Activated T-helper 2 cell treated with anti-CD3 and anti-CD28 coated beads, Interferon-gamma antibody, Interleukin-2, Interleukin-4, amounts not matched to agents 10 μg/mL and 5 μg/mL and 100 μg/mL, durations not matched to agents 14 hours and 24 hours and 36 hours (primary cell): ENCODE measurements around the gene SPAM1. TPM values are rescaled to one million over a fixed set of nuclear protein-coding genes. Genes with fewer than 3 reads are reported as not detected.
"Not testable (repeated sequence)": the region's sequence is repeated elsewhere in the genome, so short reads cannot be mapped to it uniquely, and the experiment has no call there.

Experiments
- DNase-seq: peaks from one replicate; pipeline ENCODE4 v3.0.0; 2021; ENCODE audit warnings: low spot score
- H3K27ac Mint-ChIP-seq: one replicate; pipeline ENCODE4 v1.8.0; 2021; ENCODE audit warnings: mixed read lengths
- H3K27me3 Mint-ChIP-seq: one replicate; pipeline ENCODE4 v1.8.0; 2021; ENCODE audit warnings: low read depth, mixed read lengths
- H3K36me3 Mint-ChIP-seq: one replicate; pipeline ENCODE4 v1.8.0; 2021; ENCODE audit warnings: low read depth, mixed read lengths
- H3K4me1 Mint-ChIP-seq: one replicate; pipeline ENCODE4 v1.8.0; 2021; ENCODE audit warnings: low read depth, mixed read lengths
- H3K4me3 Mint-ChIP-seq: one replicate; pipeline ENCODE4 v1.8.0; 2021; ENCODE audit warnings: low read depth, mild to moderate bottlenecking, moderate library complexity, mixed read lengths
- H3K9me3 Mint-ChIP-seq: one replicate; pipeline ENCODE4 v1.8.0; 2021; ENCODE audit warnings: mixed read lengths
- intact Hi-C: fragments of 100-400 bp; cut with micrococcal nuclease; formaldehyde crosslinking; loops from one replicate; pipeline ENCODE4 v1.15.1; 2023
- total RNA-seq: library from RNA; stranded (reverse); gene quantifications from 2 replicates; pipeline ENCODE4 v1.2.3, GENCODE V29; 2022

Gene SPAM1
- not detected in 2 replicates for total RNA-seq

- intact Hi-C loops = no loop called here
- DNase-seq = no peak
- Mint-ChIP-seq H3K9me3 (no peaks in the 10 kb centered on the region), H3K27ac (no peak within 1 kb of the TSS), H3K27me3 (no peaks in the 10 kb centered on the region), H3K4me3 (no peak within 1 kb of the TSS), H3K36me3 (no peaks in the 10 kb centered on the region), H3K4me1 (no peaks in the 10 kb centered on the region)
These were observed at the start of gene SPAM1 for GRCh38 chr7:123924941-123925340. Gene SPAM1 (plus strand): TSS chr7:123925241. CDS start chr7:123953571, 28,330 bp downstream.

- intact Hi-C loops = no loop called here
- no peaks in the 10 kb centered on the region for H3K36me3 Mint-ChIP-seq
- H3K27me3 Mint-ChIP-seq = peaks cover 4% of the 10 kb centered on the region
- DNase-seq = no peak
- no peaks in the 10 kb centered on the region for H3K9me3 Mint-ChIP-seq
- no peak overlapping the region for H3K27ac Mint-ChIP-seq
- H3K4me3 Mint-ChIP-seq = no peak overlapping the region
- no peaks in the 10 kb centered on the region for H3K4me1 Mint-ChIP-seq
These were observed 48.3 kb upstream of the SPAM1 start for GRCh38 chr7:123876557-123877256.

- Mint-ChIP-seq H3K27ac (no peak overlapping the region), H3K4me1 (no peaks in the 10 kb centered on the region), H3K27me3 (no peaks in the 10 kb centered on the region), H3K4me3 (no peak overlapping the region), H3K36me3 (no peaks in the 10 kb centered on the region), H3K9me3 (no peaks in the 10 kb centered on the region)
- intact Hi-C loops = no loop called here
- DNase-seq = no peak
These were observed 45.4 kb upstream of the SPAM1 start for GRCh38 chr7:123879628-123880027.

GRCh38 chr7:123881300-123881699 lies 43.7 kb upstream of the SPAM1 start:
- H3K27ac Mint-ChIP-seq = no peak overlapping the region
- no peaks in the 10 kb centered on the region for H3K27me3 Mint-ChIP-seq
- H3K4me1 Mint-ChIP-seq = no peaks in the 10 kb centered on the region
- intact Hi-C loops = no loop called here
- no peaks in the 10 kb centered on the region for H3K9me3 Mint-ChIP-seq
- H3K36me3 Mint-ChIP-seq = no peaks in the 10 kb centered on the region
- DNase-seq = no peak
- H3K4me3 Mint-ChIP-seq = no peak overlapping the region

GRCh38 chr7:123883154-123883553 lies 41.9 kb upstream of the SPAM1 start:
- no peak for DNase-seq
- H3K9me3 Mint-ChIP-seq = no peaks in the 10 kb centered on the region
- H3K27me3 Mint-ChIP-seq = no peaks in the 10 kb centered on the region
- intact Hi-C loops = no loop called here
- no peak overlapping the region for H3K27ac Mint-ChIP-seq
- H3K4me3 Mint-ChIP-seq = no peak overlapping the region
- H3K4me1 Mint-ChIP-seq = no peaks in the 10 kb centered on the region
- no peaks in the 10 kb centered on the region for H3K36me3 Mint-ChIP-seq

- intact Hi-C loops = no loop called here
- H3K9me3 Mint-ChIP-seq = no peaks in the 10 kb centered on the region
- no peak overlapping the region for H3K27ac Mint-ChIP-seq
- no peak for DNase-seq
- H3K4me1 Mint-ChIP-seq = peaks cover 1% of the 10 kb centered on the region
- no peak overlapping the region for H3K4me3 Mint-ChIP-seq
- no peaks in the 10 kb centered on the region for H3K27me3 Mint-ChIP-seq
- no peaks in the 10 kb centered on the region for H3K36me3 Mint-ChIP-seq
These were observed 36.8 kb upstream of the SPAM1 start for GRCh38 chr7:123888192-123888591.

- H3K4me3 Mint-ChIP-seq, H3K4me1 Mint-ChIP-seq, H3K36me3 Mint-ChIP-seq, H3K27ac Mint-ChIP-seq, H3K9me3 Mint-ChIP-seq, DNase-seq, intact Hi-C loops, H3K27me3 Mint-ChIP-seq: not testable (repeated sequence)
These were observed 30.3 kb upstream of the SPAM1 start for GRCh38 chr7:123894753-123895152.

GRCh38 chr7:123901101-123901500 lies 23.9 kb upstream of the SPAM1 start:
- H3K36me3 Mint-ChIP-seq = no peaks in the 10 kb centered on the region
- no peaks in the 10 kb centered on the region for H3K27me3 Mint-ChIP-seq
- no peaks in the 10 kb centered on the region for H3K4me1 Mint-ChIP-seq

GRCh38 chr7:123905714-123906113 lies 19.3 kb upstream of the SPAM1 start:
- intact Hi-C loops = no loop called here
- H3K4me1 Mint-ChIP-seq = no peaks in the 10 kb centered on the region

More at GRCh38 chr7:123901101-123901500, 23.9 kb upstream of the SPAM1 start:
- no peak for DNase-seq
- Mint-ChIP-seq H3K9me3 (no peaks in the 10 kb centered on the region), H3K4me3 (no peak overlapping the region), H3K27ac (no peak overlapping the region)
- intact Hi-C loops = no loop called here

GRCh38 chr7:123916240-123916724 lies 8.8 kb upstream of the SPAM1 start:
- no peaks in the 10 kb centered on the region for H3K4me1 Mint-ChIP-seq
- DNase-seq = no peak
- H3K27ac Mint-ChIP-seq = no peak overlapping the region
- H3K9me3 Mint-ChIP-seq = no peaks in the 10 kb centered on the region
- H3K27me3 Mint-ChIP-seq = no peaks in the 10 kb centered on the region
- intact Hi-C loops = no loop called here
- no peak overlapping the region for H3K4me3 Mint-ChIP-seq
- H3K36me3 Mint-ChIP-seq = no peaks in the 10 kb centered on the region

More at GRCh38 chr7:123905714-123906113, 19.3 kb upstream of the SPAM1 start:
- H3K36me3 Mint-ChIP-seq = no peaks in the 10 kb centered on the region
- H3K27me3 Mint-ChIP-seq = no peaks in the 10 kb centered on the region
- no peak overlapping the region for H3K4me3 Mint-ChIP-seq
- H3K9me3 Mint-ChIP-seq = no peaks in the 10 kb centered on the region
- no peak overlapping the region for H3K27ac Mint-ChIP-seq
- DNase-seq = no peak

- Mint-ChIP-seq H3K9me3 (no peaks in the 10 kb centered on the region), H3K4me1 (no peaks in the 10 kb centered on the region)
- intact Hi-C loops = no loop called here
These were observed 7.2 kb upstream of the SPAM1 start for GRCh38 chr7:123917878-123918277.

GRCh38 chr7:123918309-123918708 lies 6.7 kb upstream of the SPAM1 start:
- H3K36me3 Mint-ChIP-seq = no peaks in the 10 kb centered on the region
- H3K9me3 Mint-ChIP-seq = no peaks in the 10 kb centered on the region
- DNase-seq = no peak
- H3K4me3 Mint-ChIP-seq = no peak overlapping the region
- no peaks in the 10 kb centered on the region for H3K27me3 Mint-ChIP-seq
- intact Hi-C loops = no loop called here
- H3K27ac Mint-ChIP-seq = no peak overlapping the region
- no peaks in the 10 kb centered on the region for H3K4me1 Mint-ChIP-seq

More at GRCh38 chr7:123917878-123918277, 7.2 kb upstream of the SPAM1 start:
- H3K4me3 Mint-ChIP-seq = no peak overlapping the region
- no peak overlapping the region for H3K27ac Mint-ChIP-seq
- no peak for DNase-seq
- no peaks in the 10 kb centered on the region for H3K36me3 Mint-ChIP-seq
- H3K27me3 Mint-ChIP-seq = no peaks in the 10 kb centered on the region

- intact Hi-C loops = no loop called here
- Mint-ChIP-seq H3K27me3 (no peaks in the 10 kb centered on the region), H3K9me3 (no peaks in the 10 kb centered on the region), H3K4me3 (no peak overlapping the region), H3K4me1 (no peaks in the 10 kb centered on the region), H3K36me3 (no peaks in the 10 kb centered on the region), H3K27ac (no peak overlapping the region)
- no peak for DNase-seq
These were observed 1.4 kb upstream of the SPAM1 start for GRCh38 chr7:123923599-123923998.
